ENCODE measurements around the gene MST1R. TPM values are rescaled to one million over a fixed set of nuclear protein-coding genes. Genes with fewer than 3 reads are reported as not detected.

Gene MST1R
- total RNA-seq, 2 experiments from 2014 or later, result 0.38 to 0.82 TPM

- BruUV-seq (replicated peaks), result no TSS peak
- H2AFZ ChIP-seq (ENCODE audit: low read length), result peak overlapping the region; percentile 96
- H3K4me3 ChIP-seq (ENCODE audit: low read depth, low read length, poor library complexity, severe bottlenecking), result no peak overlapping the region
- no peaks in the 10 kb centered on the region for H3K79me2 ChIP-seq (ENCODE audit: insufficient read depth, low read depth, low read length)
- no peak for TF ChIP-seq EZH2phosphoT487 (IDR thresholded peaks at IDR 0.05; ENCODE audit: borderline replicate concordance, low read depth, low read length)
- TF ChIP-seq CTCF (conservative IDR thresholded peaks at IDR 0.05; ENCODE audit: low read length), result peak; percentile 62
- no peaks in the 10 kb centered on the region for H3K9me3 ChIP-seq (ENCODE audit: low read length)
- H3K4me1 ChIP-seq (ENCODE audit: insufficient read depth, low read length, poor library complexity, severe bottlenecking), result peaks cover 32% of the 10 kb centered on the region
- POLR2A ChIA-PET, result interaction anchor here (0.9 to 3.6 kb wide), 6 partner anchors 9 to 74 kb away, joined by 3 to 32 read pairs (median 4); partner anchors contain the start of gene RBM6
- H3K4me2 ChIP-seq (ENCODE audit: low read length), result peak overlapping the region; percentile 89
- DNase-seq (ENCODE audit: low spot score), result peak; percentile 75
- no peaks in the 10 kb centered on the region for H3K9me2 ChIP-seq (ENCODE audit: insufficient read depth, low read length)
- H4K20me1 ChIP-seq (ENCODE audit: insufficient read depth, low read length), result no peaks in the 10 kb centered on the region
- H3K36me3 ChIP-seq (ENCODE audit: insufficient read depth, low read length), result no peaks in the 10 kb centered on the region
- intact Hi-C loops (cut with micrococcal nuclease; ENCODE audit: unreplicated experiment), result no loop called here
- H3K27ac ChIP-seq (ENCODE audit: low read depth, low read length, poor library complexity, severe bottlenecking), result peak overlapping the region; percentile 51
- CTCF ChIA-PET (ENCODE audit: unreplicated experiment), result interaction anchor here (0.5 to 1.0 kb wide), 2 partner anchors 9 to 16 kb away, joined by 4 to 5 read pairs; partner anchors contain the start of gene RBM6
These were observed 27.2 kb upstream of the MST1R start for GRCh38 chr3:49930922-49931321.

DNA sequence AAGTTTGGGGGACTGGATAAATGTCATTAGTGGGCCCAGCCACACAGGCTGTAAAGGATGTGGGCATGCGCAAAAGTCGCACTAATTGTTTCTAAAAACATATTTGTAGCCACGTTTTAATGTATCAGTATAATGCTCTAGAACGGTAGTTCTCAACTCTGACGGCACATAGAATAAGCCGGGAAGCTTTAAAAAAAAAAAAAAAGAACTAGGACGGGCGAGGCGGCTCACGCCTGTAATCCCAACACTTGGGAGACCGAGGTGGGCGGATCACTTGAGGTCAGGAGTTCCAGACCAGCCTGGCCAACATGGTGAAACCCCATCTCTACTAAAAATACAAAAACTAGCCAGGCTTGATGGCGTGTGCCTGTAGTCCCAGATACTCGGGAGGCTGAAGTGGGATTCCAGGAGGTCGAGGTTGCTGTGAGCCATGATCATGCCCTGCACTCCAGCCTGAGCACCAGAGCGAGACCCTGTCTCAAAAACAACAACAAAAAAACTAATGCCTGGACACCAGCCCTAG is 26.6 kb upstream of the MST1R start:
- intact Hi-C loops (cut with micrococcal nuclease; ENCODE audit: unreplicated experiment), result no loop called here
- TF ChIP-seq CTCF (conservative IDR thresholded peaks at IDR 0.05; ENCODE audit: low read length) (no peak), EZH2phosphoT487 (IDR thresholded peaks at IDR 0.05; ENCODE audit: borderline replicate concordance, low read depth, low read length) (no peak)
- Histone ChIP-seq H3K4me2 (ENCODE audit: low read length) (peak overlapping the region; percentile 89), H3K4me1 (ENCODE audit: insufficient read depth, low read length, poor library complexity, severe bottlenecking) (peaks cover 32% of the 10 kb centered on the region), H3K36me3 (ENCODE audit: insufficient read depth, low read length) (no peaks in the 10 kb centered on the region), H3K9me2 (ENCODE audit: insufficient read depth, low read length) (no peaks in the 10 kb centered on the region), H3K4me3 (ENCODE audit: low read depth, low read length, poor library complexity, severe bottlenecking) (peak overlapping the region; percentile 76), H3K9me3 (ENCODE audit: low read length) (no peaks in the 10 kb centered on the region), H3K27ac (ENCODE audit: low read depth, low read length, poor library complexity, severe bottlenecking) (peak overlapping the region; percentile 51), H3K79me2 (ENCODE audit: insufficient read depth, low read depth, low read length) (no peaks in the 10 kb centered on the region), H4K20me1 (ENCODE audit: insufficient read depth, low read length) (no peaks in the 10 kb centered on the region), H2AFZ (ENCODE audit: low read length) (peak overlapping the region; percentile 96)
- CTCF ChIA-PET (ENCODE audit: unreplicated experiment), result interaction anchor here (0.6 to 1.4 kb wide), 3 partner anchors 10 to 20 kb away, joined by 4 to 6 read pairs (median 5); partner anchors contain the start of gene RBM6
- no peak for DNase-seq (ENCODE audit: low spot score)
- no TSS peak for BruUV-seq (replicated peaks)
- POLR2A ChIA-PET, result interaction anchor here (0.6 to 3.6 kb wide), 7 partner anchors 10 to 1972 kb away, joined by 3 to 32 read pairs (median 4); partner anchors contain the start of gene RBM6
